ENCODE measurements around the gene UTP18.

DNA sequence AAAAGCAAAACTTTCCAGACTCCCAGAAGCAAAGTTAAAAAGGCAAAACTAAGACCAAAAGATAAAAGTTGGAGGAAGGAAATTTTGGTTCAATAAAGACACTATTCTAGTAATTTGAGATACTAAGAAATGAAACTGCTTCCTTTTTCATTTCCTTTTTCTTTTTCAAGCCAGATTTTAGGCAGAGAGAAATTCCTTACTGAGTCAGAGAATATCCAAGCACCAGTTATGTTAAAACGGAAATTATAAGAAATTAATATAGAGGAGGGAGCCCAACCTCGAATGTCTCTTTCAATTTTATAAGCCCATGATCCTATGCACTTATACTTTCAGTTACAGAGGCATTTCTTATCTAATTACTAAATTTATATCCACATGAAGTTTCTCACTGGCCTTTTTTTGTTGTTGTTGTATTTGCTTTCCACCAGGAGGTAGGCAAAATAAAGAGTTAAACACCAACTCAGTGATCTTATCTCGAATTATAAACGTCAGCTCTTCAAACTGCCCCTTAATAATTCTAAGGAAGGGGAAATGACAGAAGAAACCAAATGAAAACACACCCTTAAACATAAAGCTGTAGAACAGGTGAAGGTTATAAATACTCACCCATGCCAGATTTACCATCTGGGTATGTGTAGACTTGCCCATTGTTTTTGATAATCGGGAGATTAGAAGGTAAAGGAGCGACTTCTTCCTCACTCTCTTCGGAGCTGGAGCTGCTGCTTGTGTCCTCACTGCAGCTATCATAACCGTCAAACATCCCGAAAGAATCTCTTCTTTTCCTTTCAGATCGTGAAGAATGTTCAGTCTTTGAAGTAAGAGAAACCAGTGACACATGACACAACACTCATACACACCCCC lies 35.7 kb upstream of the UTP18 start:
- TF ChIP-seq CTCF (IDR thresholded peaks at IDR 0.05 in 2 of 3, conservative IDR thresholded peaks at IDR 0.05 in 1 of 3; ENCODE audit: control insufficient read depth in 2 of 3, extremely low read depth in 1 of 3, insufficient read depth in 1 of 3, low read depth in 3 of 3, low read length in 3 of 3) (no peak), POLR2A (IDR thresholded peaks at IDR 0.05; ENCODE audit: low read depth, low read length) (no peak), RFX5 (IDR thresholded peaks at IDR 0.05; ENCODE audit: low read depth, low read length) (no peak), IKZF2 (IDR thresholded peaks at IDR 0.05) (no peak), BCL11A (IDR thresholded peaks at IDR 0.05; ENCODE audit: low read depth, low read length) (no peak), DPF2 (IDR thresholded peaks at IDR 0.05) (no peak)

Measured in GM12878 (cell line).